Ovary (tissue), 9 donors: ENCODE measurements around the gene CROCC. TPM values are rescaled to one million over a fixed set of nuclear protein-coding genes. Genes with fewer than 3 reads are reported as not detected.

Experiments used
- DNase-seq, 5 donors: peaks; one replicate each; pipeline ENCODE4 v3.0.0-alpha.2; 2019 to 2020
- H3K27ac ChIP-seq, 2 donors: fragments of 200-600 bp; one replicate each; pipeline versions ENCODE4 v1.5.1 to v1.8.0; 2019 to 2022
- H3K27me3 ChIP-seq: fragments of 200-600 bp; one replicate; pipeline ENCODE4 v1.8.0; 2022
- H3K36me3 ChIP-seq: fragments of 200-600 bp; sonication (generic); one replicate; pipeline ENCODE4 v1.5.1; 2019
- H3K4me1 ChIP-seq: one replicate; pipeline ENCODE4 v1.8.1; 2013; ENCODE audit warnings: mild to moderate bottlenecking, moderate library complexity; ENCODE audit not compliant: insufficient read depth
- H3K4me3 ChIP-seq: fragments of 200-600 bp; sonication (generic); one replicate; pipeline ENCODE4 v1.5.1; 2017
- H3K9me3 ChIP-seq, 2 donors: fragments of 200-600 bp in 1 of 2; sonication (generic) in 1 of 2; one replicate each; pipeline versions ENCODE4 v1.5.1 to v1.8.1; 2013 to 2019; ENCODE audit warnings: mild to moderate bottlenecking in 1 of 2, moderate library complexity in 1 of 2
- CTCF ChIP-seq, 3 donors: fragments of 450-650 bp in 2 of 3; fragments of 200-600 bp in 1 of 3; IDR thresholded peaks; one replicate each; pipeline versions ENCODE4 v1.5.1 to v1.8.0; 2016 to 2022; ENCODE audit warnings: antibody characterized with exemption in 3 of 3, mild to moderate bottlenecking in 1 of 3
- EP300 ChIP-seq: sonication (generic); formaldehyde crosslinking; IDR thresholded peaks from one replicate; pipeline ENCODE4 v1.6.1; 2017; ENCODE audit warnings: antibody characterized with exemption
- POLR2A ChIP-seq: fragments of 450-650 bp; IDR thresholded peaks from one replicate; pipeline ENCODE4 v1.6.1; 2017; ENCODE audit warnings: antibody characterized with exemption, mild to moderate bottlenecking, moderate library complexity
- WGBS, 3 donors: extraction: QIAGEN DNeasy Blood & Tissue Kit in 1 of 3; methylation state at CpG; one replicate each; pipeline versions ENCODE4 v1.1.5 to v1.1.7; 2013 to 2017; 5-methylcytosine and 5-hydroxymethylcytosine counted together
- intact Hi-C, 4 donors: fragments of 100-400 bp; cut with DNase I; formaldehyde crosslinking; loops; one replicate each; pipeline versions ENCODE4 v1.11.0 to v1.15.1; 2022 to 2023
- polyA plus RNA-seq, 2 donors: library from polyadenylated mRNA; stranded (reverse); fragments of 200-250 nt in 1 of 2; fragments of 350-450 nt in 1 of 2; fragmentation: Illumina TruSeq in 1 of 2; extraction: RNeasy Lipid Tissue Mini Kit (QIAGEN cat#74804) in 1 of 2; gene quantifications; one replicate each; pipeline ENCODE4 v1.2.3, GENCODE V29; 2013 to 2014
- total RNA-seq, 7 donors: library from RNA; depleted of rRNA in 2 of 7; stranded (reverse); fragments of >200 nt in 2 of 7; fragmentation: NEBNext Ultra II Directional in 3 of 7; extraction: Animal tissue kit (Norgen Biotek cat#: 25700) in 3 of 7; gene quantifications; one replicate each; pipeline versions ENCODE4 v1.1.0 to v1.2.4, GENCODE V29; 2016 to 2023
- donor health status: DM: no; HTN: no; CAD: no; lungs with moderate emphysema.
- donor health status: DM: no; HTN: no; CAD: no.
- donor health status: Bipolar disorder and iron deficiency.
- donor health status: DM: yes; HTN: yes; CAD: no.
- donor health status: DM: no; HTN: no; CAD: no.
- donor health status: DM: yes; HTN: yes; CAD: no.

The CROCC gene
- total and polyA plus RNA-seq, 9 donors, result 1.7 to 49.1 (median 33.6) TPM

GRCh38 chr1:16970132-16970910 lies 48.6 kb downstream of the CROCC start:
- DNase-seq, result no peak
- peaks cover 14% of the 10 kb centered on the region for H3K4me1 ChIP-seq
- no peaks in the 10 kb centered on the region for H3K27me3 ChIP-seq
- TF ChIP-seq EP300, result no peak
- TF ChIP-seq POLR2A, result no peak
- no peak for TF ChIP-seq CTCF (IDR thresholded peaks at IDR 0.05)
- 95 to 97% (median 96%) methylated on average over 28 of the region's 28 CpGs for WGBS, 3 donors
- H3K27ac ChIP-seq, result no peak overlapping the region
- H3K9me3 ChIP-seq, result no peaks in the 10 kb centered on the region
- H3K4me3 ChIP-seq, result no peak overlapping the region
- intact Hi-C loops, result no loop called here
- no peaks in the 10 kb centered on the region for H3K36me3 ChIP-seq

- H3K36me3 ChIP-seq, result no peaks in the 10 kb centered on the region
- peaks cover 12% of the 10 kb centered on the region for H3K4me1 ChIP-seq
- no peak overlapping the region for H3K27ac ChIP-seq
- DNase-seq, result peak in 1 of 5 donors; percentile 54
- intact Hi-C loops, result no loop called here
- no peaks in the 10 kb centered on the region for H3K9me3 ChIP-seq
- no peaks in the 10 kb centered on the region for H3K27me3 ChIP-seq
- no peak for TF ChIP-seq EP300
- no peak for TF ChIP-seq POLR2A
- no peak for TF ChIP-seq CTCF (IDR thresholded peaks at IDR 0.05)
- no peak overlapping the region for H3K4me3 ChIP-seq
- 49 to 68% (median 49%) methylated on average over 25 to 28 of the region's 28 CpGs for WGBS, 3 donors
Observed at GRCh38 chr1:16971341-16972188, 49.8 kb downstream of the CROCC start.

GRCh38 chr1:16972189-16972895 lies 50.6 kb downstream of the CROCC start:
- TF ChIP-seq EP300 (no peak), POLR2A (no peak), CTCF (IDR thresholded peaks at IDR 0.05) (no peak)
- Histone ChIP-seq H3K27ac (no peak overlapping the region), H3K27me3 (no peaks in the 10 kb centered on the region), H3K36me3 (no peaks in the 10 kb centered on the region), H3K4me3 (no peak overlapping the region), H3K9me3 (no peaks in the 10 kb centered on the region), H3K4me1 (peaks cover 9% of the 10 kb centered on the region)
- intact Hi-C loops, result no loop called here
- DNase-seq, result peak in 1 of 5 donors; percentile 40
- WGBS, 3 donors, result 78 to 84% (median 84%) methylated on average over 10 to 11 of the region's 11 CpGs

- TF ChIP-seq POLR2A, result no peak
- TF ChIP-seq CTCF (IDR thresholded peaks at IDR 0.05), result no peak
- no peak for TF ChIP-seq EP300
- Histone ChIP-seq H3K27me3 (no peaks in the 10 kb centered on the region), H3K4me1 (peaks cover 3% of the 10 kb centered on the region), H3K4me3 (no peak overlapping the region), H3K9me3 (no peaks in the 10 kb centered on the region), H3K27ac (no peak overlapping the region), H3K36me3 (no peaks in the 10 kb centered on the region)
- intact Hi-C loops, result no loop called here
- WGBS, 3 donors, result 84 to 88% (median 86%) methylated on average over 9 of the region's 9 CpGs
- DNase-seq, result no peak
Observed at GRCh38 chr1:16973215-16973614, 51.5 kb downstream of the CROCC start.
